Renal cortex interstitium (tissue), 11 donors: ENCODE data around the gene SORCS1. TPM values are rescaled to one million over a fixed set of nuclear protein-coding genes. Genes with fewer than 3 reads are reported as not detected.

ENCODE experiments used
- DNase-seq, 11 donors: peaks; one replicate each; pipeline ENCODE4 v3.0.0-alpha.2; 2013; ENCODE audit warnings: low read depth in 9 of 11, low spot score in 4 of 11; ENCODE audit errors: extremely low read depth in 1 of 11
- polyA plus RNA-seq, 3 donors: library from polyadenylated mRNA; unstranded; fragments of 120-200 nt; gene quantifications; one replicate each; pipeline ENCODE4 v1.2.1, GENCODE V29; 2013; ENCODE audit not compliant: insufficient read length in 3 of 3

SORCS1 gene
- polyA plus RNA-seq, 3 donors, result 10.7 to 18.9 (median 13.7) TPM

- DNase-seq, result no peak
Observed at GRCh38 chr10:106872176-106872575, 292.3 kb downstream of the SORCS1 start.

DNA sequence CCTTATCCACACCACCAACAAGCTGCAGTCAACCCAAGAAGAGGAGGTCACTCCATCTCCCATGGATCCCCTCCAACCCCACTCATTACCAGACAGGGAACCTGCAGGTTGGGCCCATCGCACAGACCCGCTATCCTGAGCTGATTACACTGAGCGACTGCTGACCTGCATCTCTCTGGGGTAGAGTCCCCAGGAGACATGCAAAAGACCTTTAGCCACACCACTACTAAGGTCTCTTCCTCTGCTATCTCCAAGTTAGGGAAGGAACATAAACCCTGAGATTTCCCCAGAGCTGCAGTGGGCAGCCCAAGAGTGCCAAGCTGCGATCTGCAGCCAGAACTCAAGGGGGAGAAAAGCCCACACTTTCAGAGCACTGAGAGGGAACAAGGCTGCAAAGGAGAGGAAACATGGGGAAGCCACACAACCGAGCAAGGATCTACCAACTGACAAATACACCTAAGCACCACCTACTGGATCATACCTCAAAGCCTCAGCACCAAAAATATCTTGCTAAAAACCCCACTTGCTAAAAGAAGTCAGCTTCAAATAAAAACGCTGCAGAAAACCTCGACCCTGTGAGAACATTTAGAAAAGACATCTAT lies 298.2 kb downstream of the SORCS1 start:
- no peak for DNase-seq

DNA sequence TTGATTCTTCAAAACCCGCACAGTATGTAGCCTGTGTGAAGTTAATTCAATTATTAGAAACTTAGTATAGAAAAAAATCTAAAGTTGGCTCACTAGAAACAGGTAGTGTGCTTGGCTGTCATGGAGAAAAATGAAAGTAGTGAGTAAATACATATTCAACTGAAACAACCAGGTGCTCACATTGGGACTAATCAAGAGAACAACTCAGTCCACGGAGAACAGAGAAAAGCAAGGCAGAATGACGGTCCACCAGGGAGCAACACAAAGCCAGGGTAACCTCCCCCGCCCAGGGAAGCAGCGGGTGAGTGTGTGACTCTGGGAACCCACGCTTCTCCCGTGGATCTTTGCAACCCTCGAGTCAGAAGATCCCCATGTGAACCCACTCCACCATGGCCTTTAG lies 300.5 kb downstream of the SORCS1 start:
- no peak for DNase-seq

- no peak for DNase-seq
Observed at GRCh38 chr10:106863549-106863948, 301.0 kb downstream of the SORCS1 start.

GRCh38 chr10:106859892-106860652 lies 304.4 kb downstream of the SORCS1 start:
- DNase-seq, result no peak

- DNase-seq, result no peak
Observed at GRCh38 chr10:106857728-106858127, 306.8 kb downstream of the SORCS1 start.

- no peak for DNase-seq
Observed at GRCh38 chr10:106857213-106857612, 307.3 kb downstream of the SORCS1 start.

DNA sequence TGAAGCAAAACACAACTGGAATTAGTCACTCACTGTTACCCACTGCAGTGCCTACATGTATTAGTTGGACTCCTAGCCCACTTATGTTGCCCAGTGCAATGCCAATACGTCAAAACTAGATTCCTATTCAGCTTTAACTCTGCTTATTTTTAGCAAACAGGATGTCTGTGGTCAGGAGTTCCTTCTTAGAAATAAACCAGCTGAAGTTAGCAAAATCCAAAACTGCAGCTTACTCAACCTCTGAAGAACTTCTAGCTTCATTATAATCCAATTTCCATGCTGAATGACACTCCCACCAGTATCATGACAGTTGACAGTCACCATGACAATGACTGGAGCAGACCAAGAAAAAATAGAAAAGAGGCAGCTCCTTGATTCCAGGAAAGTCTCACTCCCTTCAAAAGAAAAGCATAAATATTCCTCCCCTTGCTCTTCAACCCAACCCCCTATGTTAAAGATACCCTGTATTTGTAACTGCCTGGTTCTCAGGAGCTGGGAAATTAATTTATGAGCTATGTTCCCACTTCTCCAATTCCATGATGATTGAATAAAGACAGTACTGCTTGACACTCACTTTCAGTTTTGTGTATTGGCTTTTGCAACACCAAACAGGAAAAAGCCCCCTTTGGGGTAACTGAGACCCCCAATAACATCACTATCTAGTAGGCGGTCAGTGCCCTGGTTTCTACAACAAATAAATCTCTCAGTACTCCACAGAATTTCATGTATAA lies 327.4 kb downstream of the SORCS1 start:
- DNase-seq, result no peak

GRCh38 chr10:106832846-106833245 lies 331.7 kb downstream of the SORCS1 start:
- no peak for DNase-seq

DNA sequence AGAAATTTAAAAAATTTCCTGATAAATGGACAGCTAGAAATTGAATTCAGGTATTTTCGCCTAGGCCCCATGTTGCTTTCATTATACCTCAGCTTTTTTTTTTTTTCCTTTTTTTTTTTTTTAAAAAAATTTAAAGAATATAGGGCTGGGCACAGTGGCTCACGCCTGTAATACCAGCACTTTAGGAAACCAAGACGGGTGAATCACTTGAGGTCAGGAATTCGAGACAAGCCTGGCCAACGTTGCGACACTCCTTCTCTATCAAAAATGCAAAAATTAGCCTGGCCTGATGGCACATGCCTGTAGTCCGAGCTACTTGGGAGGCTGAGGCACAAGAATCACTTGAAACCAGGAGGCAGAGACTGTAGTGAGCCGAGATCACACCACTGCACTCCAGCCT lies 334.0 kb downstream of the SORCS1 start:
- no peak for DNase-seq

DNA sequence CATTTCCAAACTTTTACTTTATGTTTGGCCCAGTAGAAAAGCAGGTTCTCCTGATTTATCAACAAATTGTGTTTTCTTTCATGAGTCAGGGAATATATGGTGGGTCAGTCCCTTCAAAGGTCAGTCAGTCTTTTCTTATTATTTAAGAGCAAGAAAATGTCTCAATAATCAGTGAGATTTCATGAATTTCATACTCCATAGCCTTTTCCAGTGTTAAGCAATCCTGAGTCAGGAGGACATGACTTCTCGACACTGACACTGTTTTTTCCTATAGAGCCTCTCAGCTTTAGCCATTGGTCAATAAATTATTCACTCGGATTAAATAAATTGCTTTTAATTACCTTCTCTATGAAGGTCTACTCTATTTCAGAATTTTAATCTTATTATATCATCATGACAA lies 334.5 kb downstream of the SORCS1 start:
- DNase-seq, result no peak

GRCh38 chr10:106826716-106827115 lies 337.8 kb downstream of the SORCS1 start:
- DNase-seq, result no peak

- peak in 1 of 11 donors; percentile 20 for DNase-seq
Observed at GRCh38 chr10:106825576-106826364, 338.7 kb downstream of the SORCS1 start.

GRCh38 chr10:106820579-106820978 lies 343.9 kb downstream of the SORCS1 start:
- DNase-seq, result no peak

GRCh38 chr10:106819490-106819889 lies 345.0 kb downstream of the SORCS1 start:
- DNase-seq, result no peak

DNA sequence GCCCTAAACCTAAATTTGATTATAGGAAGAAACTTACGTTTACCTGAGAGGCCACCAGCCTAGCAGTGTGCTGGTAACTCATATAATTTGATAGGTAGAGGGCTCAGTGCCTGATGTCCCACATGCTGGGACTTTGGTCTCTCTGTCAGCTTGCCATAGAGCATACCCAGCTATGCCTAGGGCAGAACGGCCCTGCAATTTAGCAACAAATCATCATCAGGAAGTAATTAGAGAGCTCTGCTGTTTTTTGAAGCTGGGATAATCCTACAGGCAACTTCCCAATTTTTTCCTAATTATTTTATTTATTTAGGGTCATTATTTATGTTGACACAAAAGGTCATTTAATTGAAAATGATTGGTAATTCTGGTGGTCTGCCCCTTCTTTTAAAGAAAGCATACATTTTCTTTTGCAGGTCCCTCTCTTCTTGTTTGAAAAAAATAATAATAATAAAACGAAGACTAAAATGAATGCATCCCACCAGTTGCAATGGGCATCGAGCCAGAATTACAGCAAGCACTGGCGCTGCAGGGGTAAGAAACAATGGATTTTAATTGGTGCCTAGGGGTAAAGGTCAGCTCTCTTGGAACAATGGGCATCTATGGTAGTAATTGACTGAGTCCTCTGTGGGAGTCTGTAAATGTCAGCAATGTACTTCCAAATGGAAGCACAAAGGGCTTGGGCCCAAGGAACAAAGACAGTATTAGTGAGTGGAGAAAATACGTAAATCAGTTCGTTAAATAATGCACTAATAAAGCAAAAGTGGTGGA lies 348.0 kb downstream of the SORCS1 start:
- DNase-seq, result no peak

DNA sequence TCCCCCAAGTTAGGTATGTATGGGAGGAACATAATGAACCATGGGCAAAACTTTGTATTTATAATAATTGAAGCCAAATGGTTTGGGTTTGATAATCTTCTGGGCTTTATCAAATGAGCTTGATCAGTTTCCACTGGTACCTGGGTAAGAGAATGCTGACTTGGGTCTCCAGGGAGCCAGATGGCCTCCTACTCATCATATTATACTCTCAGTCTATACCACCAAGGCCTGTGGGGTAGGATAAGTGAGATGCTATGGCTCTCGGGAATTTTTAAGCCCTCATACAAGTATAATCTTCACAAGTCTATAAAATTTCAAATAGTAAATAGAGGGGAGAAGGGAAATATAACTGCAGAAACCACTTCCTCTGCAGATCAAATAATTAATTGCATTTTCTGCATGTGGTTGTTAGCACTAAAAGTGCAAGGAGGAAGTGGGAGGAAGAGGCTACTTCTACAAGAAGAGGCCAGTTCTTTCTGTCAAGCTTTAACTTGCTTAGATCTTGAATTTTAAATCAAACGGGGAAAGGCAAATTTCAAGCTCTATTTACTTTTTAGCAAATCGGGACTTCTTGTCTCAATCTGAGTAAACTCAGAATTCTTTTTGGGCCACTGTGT lies 349.0 kb downstream of the SORCS1 start:
- no peak for DNase-seq

DNA sequence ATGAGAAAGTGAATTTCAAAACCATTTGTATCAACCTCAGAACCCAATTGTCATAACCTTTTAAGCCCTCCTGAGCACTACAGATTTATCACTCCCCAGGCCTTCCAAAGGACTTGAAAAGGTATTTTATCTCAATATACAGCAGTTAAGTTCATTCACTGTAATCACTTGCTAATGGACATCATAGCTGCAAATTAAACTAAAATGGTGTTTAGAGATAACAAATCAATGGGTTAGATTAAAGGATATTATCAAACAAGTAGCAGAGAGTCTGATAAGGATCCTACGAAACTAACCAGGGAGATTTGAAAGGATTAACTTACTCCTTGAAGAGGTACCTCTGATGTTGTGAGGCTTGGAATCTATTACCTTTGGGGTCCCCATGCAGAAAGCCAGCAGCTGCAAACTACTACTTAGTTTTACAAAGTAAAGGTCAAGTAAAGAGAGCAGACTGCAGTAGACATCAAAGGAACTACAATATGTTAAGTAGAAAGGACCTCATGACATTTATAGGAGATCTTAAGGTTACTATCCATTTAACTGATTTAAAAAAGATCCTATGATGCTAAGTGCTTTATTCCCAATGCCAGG lies 359.4 kb downstream of the SORCS1 start:
- no peak for DNase-seq
